ENCODE data around the gene CD248. TPM values are rescaled to one million over a fixed set of nuclear protein-coding genes. Genes with fewer than 3 reads are reported as not detected.

Gene CD248
- polyA plus RNA-seq, 2 of the 4 experiments (the other 2 are of a cell fraction) = 0.03 TPM; not detected in 1

- ChIA-PET CTCF (interaction anchor here (0.9 to 7.9 kb wide), 5 partner anchors 11 to 40 kb away, joined by 3 to 57 read pairs (median 9); partner anchors contain the start of gene RIN1), POLR2A (interaction anchor here (1.0 kb wide), 1 partner anchor 13 kb away, joined by 7 read pairs; no protein-coding TSS in a partner anchor)
- no peak overlapping the region for H3K4me2 ChIP-seq
- H3K9me3 ChIP-seq = no peaks in the 10 kb centered on the region
- H3K27ac ChIP-seq = no peak overlapping the region
- FAIRE-seq (no peak), DNase-seq (ENCODE audit: low read depth in 1 of 2, low spot score in 1 of 2) (no peak), ATAC-seq (no peak)
- 89% methylated on average over 2 of the region's 2 CpGs for WGBS (ENCODE audit: missing lambda C conversion rate)
- peaks cover 30% of the 10 kb centered on the region for H3K4me1 ChIP-seq
- no peak for TF ChIP-seq HMGXB4 (CRISPR knock-in tag; IDR thresholded peaks at IDR 0.05; ENCODE audit: borderline replicate concordance)
- TF ChIP-seq FOSB (CRISPR knock-in tag; IDR thresholded peaks at IDR 0.05) = no peak
- TF ChIP-seq JUNB (IDR thresholded peaks at IDR 0.05) = no peak
- H3K4me3 ChIP-seq = no peak overlapping the region
Measured at GRCh38 chr11:66349084-66349386, 32.2 kb upstream of the CD248 start.

- H3K4me2 ChIP-seq = peak within 1 kb of the TSS; percentile 77
- POLR2A ChIA-PET = interaction anchor here (0.5 to 1.2 kb wide), 6 partner anchors 15 to 80 kb away, joined by 3 to 7 read pairs (median 3); no protein-coding TSS in a partner anchor
- DNase-seq (ENCODE audit: low read depth in 1 of 2, low spot score in 1 of 2) = peak; percentile 81 to 95
- CTCF ChIA-PET = interaction anchor here (0.8 to 7.9 kb wide), 12 partner anchors 10 to 65 kb away, joined by 3 to 57 read pairs (median 6); partner anchors contain the start of gene RIN1
- no peak for FAIRE-seq
- H3K9me3 ChIP-seq = no peaks in the 10 kb centered on the region
- H3K27ac ChIP-seq = peak within 1 kb of the TSS; percentile 90 to 97
- peak; percentile 78 to 83 for ATAC-seq
- peaks cover 39% of the 10 kb centered on the region for H3K4me1 ChIP-seq
- under 1% methylated on average over 34 of the region's 101 CpGs for WGBS (ENCODE audit: missing lambda C conversion rate)
- H3K4me3 ChIP-seq = peak within 1 kb of the TSS; percentile 88
- TF ChIP-seq MAX (IDR thresholded peaks at IDR 0.05) = peak; percentile 87
- no peak for TF ChIP-seq ZFP36 (IDR thresholded peaks at IDR 0.05; ENCODE audit: borderline replicate concordance, partially characterized antibody)
- TF ChIP-seq RAD21 (conservative IDR thresholded peaks at IDR 0.05 in 1 of 2, IDR thresholded peaks at IDR 0.05 in 1 of 2) = no peak
- no peak for TF ChIP-seq BHLHE40 (IDR thresholded peaks at IDR 0.05; ENCODE audit: low read depth, low read length)
- TF ChIP-seq ZC3H11A (IDR thresholded peaks at IDR 0.05) = no peak
- no peak for TF ChIP-seq TFCP2L1 (CRISPR knock-in tag; IDR thresholded peaks at IDR 0.05)
- no peak for TF ChIP-seq RFX5 (IDR thresholded peaks at IDR 0.05)
- 0 out of 2 replicates have a peak, but pooled peaks have one; percentile 1 for TF ChIP-seq NFE2L2 (conservative IDR thresholded peaks at IDR 0.05; ENCODE audit: low read length)
- TF ChIP-seq TP53 (CRISPR knock-in tag; IDR thresholded peaks at IDR 0.05) = no peak
- peak in 1 of 2 experiments; percentile 60; a peak in 2 of 5 replicates for TF ChIP-seq JUN (IDR thresholded peaks at IDR 0.05)
- no peak for TF ChIP-seq CHD2 (IDR thresholded peaks at IDR 0.05; ENCODE audit: low read length, partially characterized antibody)
- no peak for TF ChIP-seq RNF2 (IDR thresholded peaks at IDR 0.05; ENCODE audit: borderline replicate concordance, low read depth)
- no peak for TF ChIP-seq ESRRA (IDR thresholded peaks at IDR 0.05; ENCODE audit: borderline replicate concordance, low read length)
- TF ChIP-seq HOXB13 (CRISPR knock-in tag; IDR thresholded peaks at IDR 0.05; ENCODE audit: low read depth) = no peak
- no peak for TF ChIP-seq NR3C1 (IDR thresholded peaks at IDR 0.05)
- TF ChIP-seq HMGXB4 (CRISPR knock-in tag; IDR thresholded peaks at IDR 0.05; ENCODE audit: borderline replicate concordance) = peak; percentile 91
- TF ChIP-seq PHF8 (IDR thresholded peaks at IDR 0.05; ENCODE audit: borderline replicate concordance, low read depth) = no peak; the same call in 1 of the 2 replicates
- no peak for TF ChIP-seq CBX2 (IDR thresholded peaks at IDR 0.05; ENCODE audit: borderline replicate concordance, low read depth)
- no peak; the same call in 1 of the 2 replicates for TF ChIP-seq E2F6 (IDR thresholded peaks at IDR 0.05; ENCODE audit: borderline replicate concordance, low read depth)
- no peak for TF ChIP-seq KDM1A (IDR thresholded peaks at IDR 0.05; ENCODE audit: low read depth)
- TF ChIP-seq HES2 (IDR thresholded peaks at IDR 0.05) = no peak
- TF ChIP-seq HOXB5 (CRISPR knock-in tag; IDR thresholded peaks at IDR 0.05) = no peak
- TF ChIP-seq GATA3 (IDR thresholded peaks at IDR 0.05; ENCODE audit: borderline replicate concordance) = no peak; the same call in 1 of the 2 replicates
- no peak for TF ChIP-seq CHD4 (IDR thresholded peaks at IDR 0.05; ENCODE audit: borderline replicate concordance)
- no peak for TF ChIP-seq HEYL (CRISPR knock-in tag; IDR thresholded peaks at IDR 0.05)
- no peak for TF ChIP-seq ZNF302 (CRISPR knock-in tag; IDR thresholded peaks at IDR 0.05)
- peak in 1 of 2 experiments; percentile 42; a peak in 1 of 4 replicates for TF ChIP-seq CEBPB (IDR thresholded peaks at IDR 0.05)
- peak; percentile 57; the same call in 1 of the 3 replicates for TF ChIP-seq BCL3 (IDR thresholded peaks at IDR 0.05)
- no peak for TF ChIP-seq FOSB (CRISPR knock-in tag; IDR thresholded peaks at IDR 0.05)
- peak; percentile 31 for TF ChIP-seq POLR2A (IDR thresholded peaks at IDR 0.05; ENCODE audit: low read length)
Measured at GRCh38 chr11:66347425-66348276, 30.8 kb upstream of the CD248 start, which contains the start of gene B4GAT1. Gene B4GAT1, minus strand, starts transcription at chr11:66347629. Its CDS starts 84 bp downstream, at chr11:66347545.
